GM19438 (cell line): ENCODE data around the gene TRAM2.
A peak's percentile ranks its signal among the peaks of the same experiment; 100 is the strongest.

Experiments
- ATAC-seq: cut with Tn5 transposase; IDR thresholded peaks from one replicate; pipeline ENCODE4 v1.9.1; 2021; ENCODE audit warnings: low read depth; ENCODE audit not compliant: unreplicated experiment

The TRAM2 gene

GRCh38 chr6:52595000-52595795, 18.3 kb upstream of the TRAM2 start:
- ATAC-seq: peak; percentile 73

GRCh38 chr6:52594221-52594620, 17.4 kb upstream of the TRAM2 start:
- ATAC-seq: no peak

GRCh38 chr6:52591832-52592231, 15.0 kb upstream of the TRAM2 start:
- ATAC-seq: no peak

- ATAC-seq: no peak
Observed at GRCh38 chr6:52590152-52590891, 13.5 kb upstream of the TRAM2 start.

- ATAC-seq: no peak
Observed at GRCh38 chr6:52588710-52589091, 11.8 kb upstream of the TRAM2 start.

- no peak for ATAC-seq
Observed at GRCh38 chr6:52588087-52588709, 11.3 kb upstream of the TRAM2 start.

- no peak for ATAC-seq
Observed at GRCh38 chr6:52587001-52587400, 10.1 kb upstream of the TRAM2 start.

GRCh38 chr6:52584203-52584602, 7.3 kb upstream of the TRAM2 start:
- no peak for ATAC-seq

- ATAC-seq: no peak
Observed at GRCh38 chr6:52582996-52583395, 6.1 kb upstream of the TRAM2 start.

- ATAC-seq: no peak
Observed at GRCh38 chr6:52582446-52582845, 5.6 kb upstream of the TRAM2 start.

GRCh38 chr6:52580905-52581304, 4.0 kb upstream of the TRAM2 start:
- ATAC-seq: no peak

GRCh38 chr6:52579006-52579660, 2.3 kb upstream of the TRAM2 start:
- ATAC-seq: no peak

- no peak for ATAC-seq
Observed at GRCh38 chr6:52577778-52578463, 1.1 kb upstream of the TRAM2 start.

- peak; percentile 60 for ATAC-seq
Observed at GRCh38 chr6:52576392-52577021, 353 bp downstream of the TRAM2 start.

GRCh38 chr6:52576054-52576391, 837 bp downstream of the TRAM2 start:
- no peak for ATAC-seq

- no peak for ATAC-seq
Observed at GRCh38 chr6:52575502-52575892, 1.4 kb downstream of the TRAM2 start.

GRCh38 chr6:52574709-52575501, 2.0 kb downstream of the TRAM2 start:
- ATAC-seq: peak; percentile 28

GRCh38 chr6:52573295-52573694, 3.6 kb downstream of the TRAM2 start:
- ATAC-seq: no peak

GRCh38 chr6:52572536-52572935, 4.3 kb downstream of the TRAM2 start:
- no peak for ATAC-seq
